K562 (cell line): ENCODE measurements around the gene GDF11. TPM values are rescaled to one million over a fixed set of nuclear protein-coding genes. Genes with fewer than 3 reads are reported as not detected.

Source experiments
- CEBPG ChIP-seq, 3 experiments: fragments of 200-800 bp in 1 of 3; sonication (Bioruptor generic) in 1 of 3; sonication (generic) in 1 of 3; formaldehyde crosslinking in 1 of 3; IDR thresholded peaks in 2 of 3; conservative IDR thresholded peaks in 1 of 3; 2 replicates each; pipeline versions ENCODE4 v1.6.1 to v1.8.0; 2016 to 2022; ENCODE audit warnings: missing compliant biosample characterization in 2 of 3, missing genetic modification characterization in 2 of 3, mild to moderate bottlenecking in 1 of 3, missing genetic modification reagents in 1 of 3
- E2F3 ChIP-seq: fragments of 250-450 bp; sonication (Bioruptor Pico); IDR thresholded peaks from 2 replicates; pipeline ENCODE4 v1.4.0; 2020; ENCODE audit warnings: mild to moderate bottlenecking
- HDAC6 ChIP-seq: IDR thresholded peaks from 2 replicates; pipeline ENCODE4 v1.6.1; 2012; ENCODE audit warnings: low read depth, mild to moderate bottlenecking, control low read depth, inconsistent platforms, low read length, moderate library complexity
- HNRNPH1 ChIP-seq: fragments of 200-400 bp; formaldehyde crosslinking; optimal IDR thresholded peaks from 2 replicates; pipeline ENCODE3; 2017; ENCODE audit warnings: low read depth, mild to moderate bottlenecking, low read length, moderate library complexity
- MAZ ChIP-seq, 2 experiments: fragments of 450-650 bp in 1 of 2; sonication (generic) in 1 of 2; formaldehyde crosslinking; IDR thresholded peaks in 1 of 2; conservative IDR thresholded peaks in 1 of 2; 2 replicates each; pipeline versions ENCODE4 v1.4.0 to v1.5.0; 2020; ENCODE audit warnings: mild to moderate bottlenecking in 1 of 2, missing genetic modification reagents in 1 of 2
- MECOM ChIP-seq: fragments of 250-450 bp; sonication (Bioruptor Pico); IDR thresholded peaks from 2 replicates; pipeline ENCODE4 v1.8.0; 2022; ENCODE audit warnings: inconsistent platforms
- NCOA1 ChIP-seq: fragments of 450-650 bp; IDR thresholded peaks from 2 replicates; pipeline ENCODE4 v1.6.1; 2016; ENCODE audit warnings: low read depth
- PHTF2 ChIP-seq: fragments of 250-450 bp; sonication (Bioruptor Pico); IDR thresholded peaks from 2 replicates; pipeline ENCODE4 v1.5.0; 2021; ENCODE audit warnings: mild to moderate bottlenecking
- RBM39 ChIP-seq: fragments of 200-400 bp; formaldehyde crosslinking; optimal IDR thresholded peaks from 2 replicates; pipeline ENCODE3; 2018; ENCODE audit warnings: low read depth, low read length
- TAL1 ChIP-seq: fragments of 450-650 bp; IDR thresholded peaks from 2 replicates; pipeline ENCODE4 v1.6.1; 2016; ENCODE audit warnings: mild to moderate bottlenecking
- TBL1XR1 ChIP-seq, 2 experiments: IDR thresholded peaks; 2 replicates each; pipeline ENCODE4 v1.6.1; 2012; ENCODE audit warnings: improper control_type of control experiment in 2 of 2, low read length in 2 of 2, mild to moderate bottlenecking in 1 of 2
- THAP12 ChIP-seq: fragments of 250-450 bp; sonication (Bioruptor Pico); IDR thresholded peaks from 2 replicates; pipeline ENCODE4 v1.9.0; 2021; ENCODE audit warnings: mild to moderate bottlenecking, inconsistent platforms
- ZFP30 ChIP-seq: fragments of 250-450 bp; sonication (Bioruptor Pico); IDR thresholded peaks from 2 replicates; pipeline ENCODE4 v1.8.0; 2022; ENCODE audit warnings: moderate library complexity, mild to moderate bottlenecking, inconsistent platforms, borderline replicate concordance
- ZNF668 ChIP-seq: fragments of 250-450 bp; sonication (Bioruptor Pico); IDR thresholded peaks from 2 replicates; pipeline ENCODE4 v1.8.0; 2022; ENCODE audit warnings: mild to moderate bottlenecking, inconsistent platforms
- polyA plus RNA-seq, 8 experiments: library from polyadenylated mRNA; depleted of rRNA in 4 of 8; stranded (reverse) in 5 of 8; unstranded in 3 of 8; fragments of >200 nt; fragmentation: Nextera tagmentation in 2 of 8; fragmentation: Illumina TruSeq in 1 of 8; extraction: Ambion mirVana in 2 of 8; extraction: Trizol in 1 of 8; gene quantifications; 2 replicates each; pipeline versions ENCODE4 v1.2.1 to v1.2.3, GENCODE V29; 2011 to 2014; ENCODE audit warnings: inconsistent platforms in 1 of 8, missing spikeins in 1 of 8
- total RNA-seq, 7 experiments: library from RNA; depleted of rRNA in 6 of 7; stranded (reverse); fragments of >200 nt in 6 of 7; fragmentation: Illumina TruSeq in 2 of 7; extraction: Trizol in 2 of 7; gene quantifications; 2 replicates each; pipeline versions ENCODE4 v1.2.1 to v1.2.3, GENCODE V29; 2011 to 2021; ENCODE audit warnings: low replicate concordance in 1 of 7
- TF ChIP-seq, protein P1 (sequence below): fragments of 250-450 bp; sonication (Bioruptor Pico); IDR thresholded peaks from 2 replicates; pipeline ENCODE4 v1.5.0; 2022; ENCODE audit warnings: mild to moderate bottlenecking
- TF ChIP-seq, protein P2 (sequence below): sonication (generic); formaldehyde crosslinking; IDR thresholded peaks from 2 replicates; pipeline ENCODE4 v1.8.0; 2023; ENCODE audit warnings: mild to moderate bottlenecking, missing genetic modification reagents

GDF11 gene
- total and polyA plus RNA-seq, 9 of the 15 experiments (the other 6 are each of a cell fraction or from before 2014, with no cell fraction given), result 1.4 to 15.7 (median 4.8) TPM

DNA sequence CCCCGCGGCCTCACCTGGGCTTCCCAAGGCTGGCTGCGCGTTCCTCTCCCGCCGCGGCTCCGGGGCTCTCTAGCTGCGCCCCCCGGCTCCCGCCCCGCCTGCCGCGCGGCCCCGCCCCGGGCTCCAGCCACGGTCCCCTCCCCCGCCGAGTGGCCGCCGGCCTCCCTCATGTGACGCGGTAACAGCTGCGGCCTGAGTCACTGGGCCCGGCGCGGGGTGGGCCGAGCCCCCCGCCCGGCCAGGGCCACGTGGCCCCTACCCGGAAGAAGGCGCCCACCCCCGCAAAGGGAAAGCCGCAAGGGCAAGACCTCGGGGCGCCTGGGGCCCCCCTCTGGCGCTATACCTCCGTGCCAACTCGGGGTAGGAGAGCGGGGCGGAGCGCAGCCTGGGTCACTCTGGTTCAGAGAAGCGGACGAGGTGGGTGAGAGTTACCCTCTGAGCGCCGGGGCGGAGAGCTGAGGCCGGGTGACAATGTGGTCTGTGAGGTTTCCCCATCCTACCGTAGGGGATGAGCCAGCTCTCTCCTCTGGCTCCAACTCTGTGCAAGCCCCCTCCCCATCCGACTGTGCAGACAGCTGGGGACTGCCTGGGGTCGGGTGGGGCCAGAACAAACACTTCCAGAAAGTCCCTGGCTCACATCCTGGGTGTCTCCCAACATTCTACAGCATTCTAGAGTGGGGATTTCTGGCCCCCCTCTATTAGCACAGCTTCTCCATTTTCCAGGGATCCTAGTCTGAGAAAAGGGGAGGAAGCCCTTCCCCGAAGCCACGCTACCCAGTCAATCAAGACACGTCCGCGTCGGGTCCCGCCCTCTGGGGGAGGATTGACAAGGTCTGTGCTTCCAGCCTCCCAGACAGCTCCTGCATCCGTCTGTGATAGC, 13.7 kb upstream of the GDF11 start, which contains the start of gene CD63 (continued):
- TF ChIP-seq THAP12, result 0 out of 2 replicates have a peak, but pooled peaks have one; percentile 9
- peak; percentile 26 to 56; a peak in 1 of 4 replicates for TF ChIP-seq TBL1XR1 (IDR thresholded peaks at IDR 0.05; ENCODE audit: low read length in 2 of 2)
- no peak; the same call in 1 of the 2 replicates for TF ChIP-seq NCOA1
- no peak for TF ChIP-seq HNRNPH1
- TF ChIP-seq RBM39, result peak; percentile 75
- peak; percentile 73 to 95 for TF ChIP-seq MAZ (CRISPR knock-in tag; conservative IDR thresholded peaks at IDR 0.05 in 1 of 2, IDR thresholded peaks at IDR 0.05 in 1 of 2)
- TF ChIP-seq TAL1, result no peak
- no peak for TF ChIP-seq ZNF668 (CRISPR knock-in tag)
- no peak for TF ChIP-seq PHTF2 (CRISPR knock-in tag)
- TF ChIP-seq MECOM (CRISPR knock-in tag), result no peak
- TF ChIP-seq E2F3 (CRISPR knock-in tag), result 0 out of 2 replicates have a peak, but pooled peaks have one; percentile 18
- TF ChIP-seq CEBPG (CRISPR knock-in tag; IDR thresholded peaks at IDR 0.05), result no peak
- no peak for TF ChIP-seq CEBPG (tag; conservative IDR thresholded peaks at IDR 0.05 in 1 of 2, IDR thresholded peaks at IDR 0.05 in 1 of 2)
- no peak for TF ChIP-seq ZFP30
- TF ChIP-seq, protein P1, sequence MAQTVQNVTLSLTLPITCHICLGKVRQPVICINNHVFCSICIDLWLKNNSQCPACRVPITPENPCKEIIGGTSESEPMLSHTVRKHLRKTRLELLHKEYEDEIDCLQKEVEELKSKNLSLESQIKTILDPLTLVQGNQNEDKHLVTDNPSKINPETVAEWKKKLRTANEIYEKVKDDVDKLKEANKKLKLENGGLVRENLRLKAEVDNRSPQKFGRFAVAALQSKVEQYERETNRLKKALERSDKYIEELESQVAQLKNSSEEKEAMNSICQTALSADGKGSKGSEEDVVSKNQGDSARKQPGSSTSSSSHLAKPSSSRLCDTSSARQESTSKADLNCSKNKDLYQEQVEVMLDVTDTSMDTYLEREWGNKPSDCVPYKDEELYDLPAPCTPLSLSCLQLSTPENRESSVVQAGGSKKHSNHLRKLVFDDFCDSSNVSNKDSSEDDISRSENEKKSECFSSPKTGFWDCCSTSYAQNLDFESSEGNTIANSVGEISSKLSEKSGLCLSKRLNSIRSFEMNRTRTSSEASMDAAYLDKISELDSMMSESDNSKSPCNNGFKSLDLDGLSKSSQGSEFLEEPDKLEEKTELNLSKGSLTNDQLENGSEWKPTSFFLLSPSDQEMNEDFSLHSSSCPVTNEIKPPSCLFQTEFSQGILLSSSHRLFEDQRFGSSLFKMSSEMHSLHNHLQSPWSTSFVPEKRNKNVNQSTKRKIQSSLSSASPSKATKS (CRISPR knock-in tag), result no peak
- TF ChIP-seq HDAC6, result no peak
- TF ChIP-seq, protein P2, sequence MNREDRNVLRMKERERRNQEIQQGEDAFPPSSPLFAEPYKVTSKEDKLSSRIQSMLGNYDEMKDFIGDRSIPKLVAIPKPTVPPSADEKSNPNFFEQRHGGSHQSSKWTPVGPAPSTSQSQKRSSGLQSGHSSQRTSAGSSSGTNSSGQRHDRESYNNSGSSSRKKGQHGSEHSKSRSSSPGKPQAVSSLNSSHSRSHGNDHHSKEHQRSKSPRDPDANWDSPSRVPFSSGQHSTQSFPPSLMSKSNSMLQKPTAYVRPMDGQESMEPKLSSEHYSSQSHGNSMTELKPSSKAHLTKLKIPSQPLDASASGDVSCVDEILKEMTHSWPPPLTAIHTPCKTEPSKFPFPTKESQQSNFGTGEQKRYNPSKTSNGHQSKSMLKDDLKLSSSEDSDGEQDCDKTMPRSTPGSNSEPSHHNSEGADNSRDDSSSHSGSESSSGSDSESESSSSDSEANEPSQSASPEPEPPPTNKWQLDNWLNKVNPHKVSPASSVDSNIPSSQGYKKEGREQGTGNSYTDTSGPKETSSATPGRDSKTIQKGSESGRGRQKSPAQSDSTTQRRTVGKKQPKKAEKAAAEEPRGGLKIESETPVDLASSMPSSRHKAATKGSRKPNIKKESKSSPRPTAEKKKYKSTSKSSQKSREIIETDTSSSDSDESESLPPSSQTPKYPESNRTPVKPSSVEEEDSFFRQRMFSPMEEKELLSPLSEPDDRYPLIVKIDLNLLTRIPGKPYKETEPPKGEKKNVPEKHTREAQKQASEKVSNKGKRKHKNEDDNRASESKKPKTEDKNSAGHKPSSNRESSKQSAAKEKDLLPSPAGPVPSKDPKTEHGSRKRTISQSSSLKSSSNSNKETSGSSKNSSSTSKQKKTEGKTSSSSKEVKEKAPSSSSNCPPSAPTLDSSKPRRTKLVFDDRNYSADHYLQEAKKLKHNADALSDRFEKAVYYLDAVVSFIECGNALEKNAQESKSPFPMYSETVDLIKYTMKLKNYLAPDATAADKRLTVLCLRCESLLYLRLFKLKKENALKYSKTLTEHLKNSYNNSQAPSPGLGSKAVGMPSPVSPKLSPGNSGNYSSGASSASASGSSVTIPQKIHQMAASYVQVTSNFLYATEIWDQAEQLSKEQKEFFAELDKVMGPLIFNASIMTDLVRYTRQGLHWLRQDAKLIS (CRISPR knock-in tag), result no peak
